GM18502 (cell line): ENCODE measurements around the gene KAZN.

Source experiments
- ATAC-seq: cut with Tn5 transposase; IDR thresholded peaks from one replicate; pipeline ENCODE4 v1.9.1; 2021; ENCODE audit warnings: mild to moderate bottlenecking; ENCODE audit not compliant: unreplicated experiment, poor library complexity

Gene KAZN

GRCh38 chr1:14782741-14783591 lies 184.5 kb downstream of the KAZN start:
- ATAC-seq, result no peak

- no peak for ATAC-seq
Observed at GRCh38 chr1:14783592-14783886, 185.1 kb downstream of the KAZN start.

GRCh38 chr1:14784790-14785773 lies 186.6 kb downstream of the KAZN start:
- no peak for ATAC-seq

- ATAC-seq, result no peak
Observed at GRCh38 chr1:14786109-14786675, 187.7 kb downstream of the KAZN start.

- no peak for ATAC-seq
Observed at GRCh38 chr1:14786681-14787080, 188.2 kb downstream of the KAZN start.

- ATAC-seq, result no peak
Observed at GRCh38 chr1:14787604-14788003, 189.1 kb downstream of the KAZN start.

GRCh38 chr1:14788080-14788479 lies 189.6 kb downstream of the KAZN start:
- ATAC-seq, result no peak

GRCh38 chr1:14790982-14791381 lies 192.5 kb downstream of the KAZN start:
- no peak for ATAC-seq

GRCh38 chr1:14791654-14792053 lies 193.2 kb downstream of the KAZN start:
- ATAC-seq, result no peak

GRCh38 chr1:14794136-14794768 lies 195.8 kb downstream of the KAZN start:
- no peak for ATAC-seq

- ATAC-seq, result no peak
Observed at GRCh38 chr1:14794906-14795305, 196.4 kb downstream of the KAZN start.

GRCh38 chr1:14795589-14795988 lies 197.1 kb downstream of the KAZN start:
- ATAC-seq, result no peak

GRCh38 chr1:14800014-14800413 lies 201.5 kb downstream of the KAZN start:
- ATAC-seq, result no peak

- ATAC-seq, result no peak
Observed at GRCh38 chr1:14800500-14801076, 202.1 kb downstream of the KAZN start.

GRCh38 chr1:14803002-14803789 lies 204.7 kb downstream of the KAZN start:
- no peak for ATAC-seq

GRCh38 chr1:14804626-14805025 lies 206.1 kb downstream of the KAZN start:
- ATAC-seq, result no peak

- no peak for ATAC-seq
Observed at GRCh38 chr1:14806772-14807171, 208.3 kb downstream of the KAZN start.

GRCh38 chr1:14808768-14809167 lies 210.3 kb downstream of the KAZN start:
- ATAC-seq, result no peak

- ATAC-seq, result no peak
Observed at GRCh38 chr1:14809191-14809981, 210.9 kb downstream of the KAZN start.
